GM18951 (cell line): ENCODE results near the gene NBAS.
"Not testable (repeated sequence)": the region's sequence is repeated elsewhere in the genome, so short reads cannot be mapped to it uniquely, and the experiment has no call there.

Experiments used
- POLR2A ChIP-seq: IDR thresholded peaks from 4 replicates; pipeline ENCODE4 v1.6.1; 2011; ENCODE audit warnings: mild to moderate bottlenecking; ENCODE audit not compliant: insufficient read length, insufficient read depth; ENCODE audit errors: extremely low read depth
- in situ Hi-C: fragments of 300-500 bp; cut with MboI; formaldehyde crosslinking; loops from one replicate; pipeline ENCODE4 v1.12.0; 2022; ENCODE audit warnings: low sequenced_read_pairs, mixed read lengths, inconsistent platforms; ENCODE audit not compliant: unreplicated experiment

NBAS gene

DNA sequence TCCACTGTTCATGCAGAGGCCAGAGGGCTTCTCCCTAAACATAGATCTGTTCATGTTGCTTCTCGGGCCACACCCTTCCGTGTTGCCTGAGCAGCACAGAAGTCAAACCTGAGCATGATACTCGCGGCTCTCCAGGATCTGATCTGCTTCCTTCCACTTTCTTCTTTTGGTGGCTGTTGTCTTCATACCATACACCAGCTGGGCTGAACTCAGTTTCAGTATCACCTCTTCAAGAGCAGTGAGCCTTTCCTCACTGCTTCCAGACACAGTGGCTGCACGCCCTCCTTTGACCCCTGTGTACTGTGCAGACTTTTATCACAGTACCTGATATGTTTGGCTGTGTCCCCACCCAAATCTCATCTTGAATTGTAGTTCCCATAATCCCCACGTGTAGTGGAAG, 348.9 kb downstream of the NBAS start:
- no peak for TF ChIP-seq POLR2A
- in situ Hi-C loops, result no loop called here

DNA sequence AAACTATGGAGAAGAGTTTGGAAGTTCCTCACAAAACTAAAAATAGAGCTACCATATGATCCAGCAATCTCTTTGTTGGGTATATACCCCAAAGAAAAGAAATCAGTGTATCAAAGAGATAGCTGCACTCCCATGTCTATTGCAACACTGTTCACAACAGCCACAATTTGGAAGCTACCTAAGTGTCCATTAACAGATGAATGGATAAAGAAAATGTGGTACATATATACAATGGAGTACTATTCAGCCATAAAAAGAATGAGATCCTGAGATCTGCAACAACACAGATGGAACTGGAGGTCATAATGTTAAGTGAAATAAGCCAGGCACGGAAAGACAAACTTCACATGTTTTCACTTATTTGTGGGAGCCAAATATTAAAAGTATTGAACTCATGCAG, 350.6 kb downstream of the NBAS start:
- in situ Hi-C loops, result not testable (repeated sequence)

- in situ Hi-C loops, result no loop called here
These were observed 354.7 kb downstream of the NBAS start for GRCh38 chr2:15206419-15206818.

GRCh38 chr2:15205562-15205961, 355.6 kb downstream of the NBAS start:
- in situ Hi-C loops, result no loop called here

More at GRCh38 chr2:15206419-15206818, 354.7 kb downstream of the NBAS start:
- no peak for TF ChIP-seq POLR2A

DNA sequence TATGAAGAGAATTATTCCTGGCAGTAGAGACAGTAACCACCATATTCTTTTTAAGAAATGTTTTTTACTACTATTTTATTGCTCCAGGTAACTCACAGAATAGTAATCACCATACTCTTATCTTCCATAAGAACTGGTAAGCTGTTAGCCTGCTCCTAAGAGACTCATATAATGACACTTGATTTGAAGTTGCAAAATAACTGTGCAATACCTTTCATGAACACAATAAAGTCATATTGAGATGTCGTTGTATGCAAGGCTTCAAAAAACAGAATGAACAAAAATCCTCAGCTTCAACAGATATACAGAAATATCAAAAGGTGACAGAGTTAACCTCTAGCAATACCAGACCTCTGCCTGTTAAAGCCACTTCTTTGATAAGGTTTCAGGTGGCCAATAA, 360.1 kb downstream of the NBAS start:
- no peak for TF ChIP-seq POLR2A
- in situ Hi-C loops, result no loop called here

More at GRCh38 chr2:15205562-15205961, 355.6 kb downstream of the NBAS start:
- TF ChIP-seq POLR2A, result no peak

DNA sequence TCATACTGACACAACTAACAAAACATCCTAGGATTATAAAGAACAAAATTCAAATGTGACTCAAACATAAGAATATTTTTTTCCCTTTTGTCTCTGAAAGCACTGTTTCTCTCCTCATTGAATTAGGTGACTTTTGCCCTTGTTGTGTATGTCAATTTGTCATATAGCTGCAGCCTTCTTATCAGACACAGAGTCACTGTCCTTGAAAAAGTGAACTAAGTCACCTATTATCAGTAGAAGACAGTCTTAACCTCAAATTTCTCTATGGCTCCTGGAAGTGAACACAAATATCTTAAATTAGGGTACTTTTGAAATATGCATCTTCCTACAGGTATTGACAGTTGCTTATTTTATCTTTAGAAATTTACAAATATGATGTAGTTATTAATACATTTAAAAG, 360.6 kb downstream of the NBAS start:
- TF ChIP-seq POLR2A, result no peak
- in situ Hi-C loops, result no loop called here

DNA sequence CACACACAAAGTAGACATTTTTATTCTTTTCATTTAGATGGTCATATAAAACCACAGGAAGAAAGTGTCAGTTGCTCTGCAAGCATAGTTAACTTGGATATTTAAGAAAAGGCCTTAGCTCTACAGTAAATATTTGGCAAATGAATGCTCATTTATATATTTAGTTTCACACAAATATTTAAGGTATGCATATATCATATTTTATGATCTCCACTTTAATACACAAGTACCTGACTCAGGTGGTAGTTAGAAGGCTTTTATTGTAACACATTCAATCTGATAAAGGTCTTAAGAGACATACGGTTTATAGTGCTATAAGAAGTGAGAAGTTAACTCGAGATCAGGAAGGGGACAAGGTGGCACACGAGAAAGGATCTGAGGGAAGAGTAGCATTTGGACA, 363.1 kb downstream of the NBAS start:
- in situ Hi-C loops, result no loop called here
- TF ChIP-seq POLR2A, result no peak

DNA sequence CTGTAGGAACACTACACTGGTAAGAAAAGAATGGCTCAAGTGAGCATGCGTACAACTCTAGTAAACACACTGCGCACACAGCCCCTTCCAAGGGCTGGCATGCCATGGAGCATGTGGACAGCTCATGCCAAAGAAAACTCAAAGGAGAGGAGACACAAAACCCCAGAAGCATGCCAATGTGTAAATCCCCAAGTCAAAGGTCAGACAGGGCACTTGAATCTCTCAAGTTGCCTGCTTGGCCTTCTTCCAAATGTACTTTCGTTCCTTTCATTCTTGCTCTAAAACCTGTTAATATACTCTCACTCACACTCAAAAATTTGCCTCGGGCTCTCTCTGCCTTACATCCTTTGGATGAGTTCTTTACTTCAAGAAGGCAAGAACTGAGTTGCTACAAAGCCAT, 365.3 kb downstream of the NBAS start:
- no peak for TF ChIP-seq POLR2A
- in situ Hi-C loops, result no loop called here

DNA sequence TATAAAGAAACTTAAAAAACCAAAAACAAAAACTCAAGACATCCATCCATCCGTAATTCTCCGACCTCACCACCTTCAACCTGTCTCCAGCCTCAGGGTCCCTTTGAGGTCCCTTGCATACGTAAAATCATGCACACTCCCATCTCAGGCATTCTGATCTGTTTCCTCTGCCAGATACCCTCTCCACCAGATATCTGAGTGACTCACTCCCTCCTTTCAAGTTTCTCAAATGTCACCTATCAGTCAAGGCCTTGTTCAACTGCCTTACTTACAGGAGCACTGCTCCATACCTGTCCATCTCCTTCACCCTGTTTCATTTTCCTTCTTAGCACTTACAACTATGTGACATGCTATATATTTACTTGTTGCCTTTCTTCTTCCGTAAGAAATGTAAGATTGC, 369.3 kb downstream of the NBAS start:
- TF ChIP-seq POLR2A, result no peak
- in situ Hi-C loops, result no loop called here

GRCh38 chr2:15189216-15189615, 371.9 kb downstream of the NBAS start:
- TF ChIP-seq POLR2A, result no peak
- in situ Hi-C loops, result no loop called here

DNA sequence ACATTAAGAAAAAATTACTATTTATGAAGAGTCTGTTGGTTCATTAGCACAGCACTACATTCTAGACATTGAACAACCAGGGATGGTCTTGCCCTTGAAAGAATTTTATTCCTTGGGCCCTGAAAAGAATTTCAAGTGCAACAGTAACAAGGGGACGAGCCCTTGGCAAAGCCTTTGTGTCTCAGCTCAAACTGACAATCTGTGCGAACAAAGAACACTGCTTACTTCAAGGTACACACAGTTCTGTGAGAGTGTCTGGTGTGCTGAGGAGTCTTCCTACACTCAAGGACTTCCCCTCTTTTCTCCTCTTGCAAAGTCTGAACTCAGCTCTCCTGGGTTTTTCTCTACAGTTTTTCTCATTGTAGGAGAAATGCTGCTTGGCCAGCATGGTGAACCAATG, 373.4 kb downstream of the NBAS start:
- in situ Hi-C loops, result no loop called here
- no peak for TF ChIP-seq POLR2A

DNA sequence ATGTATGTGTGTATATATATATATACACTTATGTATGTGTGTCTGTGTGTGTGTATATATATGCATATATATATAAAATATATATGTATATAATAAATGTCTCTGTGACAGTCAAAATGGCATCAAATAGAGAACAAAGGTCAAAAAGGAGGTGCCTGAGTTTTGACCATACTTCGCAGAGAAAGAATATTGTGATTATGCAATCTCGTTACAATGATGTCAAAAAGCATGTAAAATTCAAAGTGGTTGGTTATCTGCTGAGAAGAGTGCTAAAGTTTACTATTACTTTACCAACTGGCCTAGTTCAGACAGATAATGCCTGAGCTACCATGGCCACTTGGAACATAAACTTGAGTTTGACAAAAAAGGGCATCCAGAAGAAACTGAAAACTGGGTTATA, 375.0 kb downstream of the NBAS start:
- in situ Hi-C loops, result no loop called here
- TF ChIP-seq POLR2A, result no peak

GRCh38 chr2:15184491-15184890, 376.6 kb downstream of the NBAS start:
- TF ChIP-seq POLR2A, result no peak
- in situ Hi-C loops, result no loop called here

DNA sequence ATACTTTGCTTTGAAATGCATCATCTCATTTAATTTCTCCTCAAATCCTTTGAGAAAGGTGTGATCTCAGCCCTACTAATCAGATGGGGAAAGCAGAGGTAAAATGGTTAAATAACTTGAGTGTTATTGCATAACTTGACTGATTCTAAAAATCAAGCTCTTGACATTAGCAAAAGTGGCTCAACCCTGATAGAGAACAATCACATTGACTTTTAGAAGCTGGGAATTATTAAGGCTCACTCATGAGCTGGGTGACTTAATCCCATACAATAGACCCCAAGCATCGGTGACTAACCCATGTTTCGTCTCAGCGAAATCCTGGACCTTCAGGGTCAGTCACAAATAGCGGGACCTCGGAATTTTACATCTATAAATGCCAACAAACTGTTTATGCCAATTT, 378.9 kb downstream of the NBAS start:
- in situ Hi-C loops, result no loop called here
- TF ChIP-seq POLR2A, result no peak

GRCh38 chr2:15181092-15181745, 379.9 kb downstream of the NBAS start:
- in situ Hi-C loops, result no loop called here
- no peak for TF ChIP-seq POLR2A
